HL-60 (cell line): ENCODE results near the gene PTPRD.

Experiments used
- DNase-seq, 2 experiments: peaks; one replicate each; pipeline ENCODE4 v3.0.0-alpha.2; 2010 to 2020; ENCODE audit warnings: low read depth in 1 of 2, low spot score in 1 of 2
- H3K27ac ChIP-seq: fragments of 250-450 bp; sonication (Bioruptor Pico); replicated peaks from 2 replicates; pipeline ENCODE4 v1.5.1; 2020; ENCODE audit warnings: mild to moderate bottlenecking, moderate library complexity
- H3K27me3 ChIP-seq: fragments of 250-450 bp; sonication (Bioruptor Pico); 2 replicates; pipeline ENCODE4 v1.5.1; 2021; ENCODE audit warnings: mild to moderate bottlenecking, moderate library complexity; ENCODE audit not compliant: insufficient read depth, poor library complexity, severe bottlenecking
- H3K4me3 ChIP-seq: replicated peaks from 2 replicates; pipeline ENCODE4 v1.5.1; 2011; ENCODE audit warnings: mild to moderate bottlenecking, control low read depth, low read length; ENCODE audit not compliant: insufficient read depth
- CTCF ChIP-seq: IDR thresholded peaks from one replicate; pipeline ENCODE4 v1.5.1; 2011; ENCODE audit warnings: low read length, control low read depth, inconsistent platforms; ENCODE audit not compliant: insufficient read depth
- GABPA ChIP-seq: IDR thresholded peaks from 2 replicates; pipeline ENCODE4 v1.6.1; 2012; ENCODE audit warnings: low read depth
- POLR2AphosphoS5 ChIP-seq: IDR thresholded peaks from 2 replicates; pipeline ENCODE4 v1.6.1; 2012; ENCODE audit warnings: low read depth
- REST ChIP-seq: IDR thresholded peaks from 2 replicates; pipeline ENCODE4 v1.6.1; 2012; ENCODE audit warnings: low read depth; ENCODE audit not compliant: insufficient replicate concordance
- SPI1 ChIP-seq: IDR thresholded peaks from 2 replicates; pipeline ENCODE4 v1.6.1; 2012; ENCODE audit warnings: low read depth, mild to moderate bottlenecking, borderline replicate concordance

Gene PTPRD

GRCh38 chr9:9961487-9961886, 651.3 kb downstream of the PTPRD start:
- Histone ChIP-seq H3K27ac (no peak overlapping the region), H3K4me3 (no peak overlapping the region), H3K27me3 (no peaks in the 10 kb centered on the region)
- TF ChIP-seq SPI1 (no peak), GABPA (no peak), POLR2AphosphoS5 (no peak), REST (no peak)
- DNase-seq = no peak

DNA sequence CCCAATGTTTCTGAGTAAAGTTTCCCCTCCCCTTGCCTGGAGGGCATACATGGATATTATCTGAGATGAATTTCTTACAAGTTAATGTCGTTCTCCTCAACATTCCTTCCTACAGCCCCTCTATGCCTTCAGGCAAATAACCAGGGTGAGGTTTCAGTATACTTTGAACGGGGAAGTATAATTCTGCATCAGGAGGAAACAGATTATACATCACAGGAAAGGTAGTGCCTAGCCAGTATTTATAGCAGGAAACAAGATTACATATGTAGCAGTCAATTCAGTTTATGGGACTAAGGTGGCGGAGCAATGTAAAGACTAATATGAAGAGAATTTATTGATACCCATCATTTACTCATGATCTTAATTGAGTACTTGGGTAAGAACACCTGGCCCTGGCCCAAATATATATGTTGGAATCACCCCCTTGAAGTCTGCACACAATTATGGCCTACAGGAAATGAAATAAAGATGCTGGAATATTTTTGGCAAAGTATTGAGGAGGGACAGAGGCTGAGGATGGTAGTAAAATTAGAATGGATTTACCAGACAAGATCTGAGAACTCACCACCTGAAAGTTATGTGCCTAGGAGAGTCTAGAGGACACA, 661.1 kb downstream of the PTPRD start:
- H3K4me3 ChIP-seq = no peak overlapping the region
- no peaks in the 10 kb centered on the region for H3K27me3 ChIP-seq
- no peak for DNase-seq
- TF ChIP-seq REST (no peak), POLR2AphosphoS5 (no peak), SPI1 (no peak), CTCF (no peak), GABPA (no peak)
- H3K27ac ChIP-seq = no peak overlapping the region

DNA sequence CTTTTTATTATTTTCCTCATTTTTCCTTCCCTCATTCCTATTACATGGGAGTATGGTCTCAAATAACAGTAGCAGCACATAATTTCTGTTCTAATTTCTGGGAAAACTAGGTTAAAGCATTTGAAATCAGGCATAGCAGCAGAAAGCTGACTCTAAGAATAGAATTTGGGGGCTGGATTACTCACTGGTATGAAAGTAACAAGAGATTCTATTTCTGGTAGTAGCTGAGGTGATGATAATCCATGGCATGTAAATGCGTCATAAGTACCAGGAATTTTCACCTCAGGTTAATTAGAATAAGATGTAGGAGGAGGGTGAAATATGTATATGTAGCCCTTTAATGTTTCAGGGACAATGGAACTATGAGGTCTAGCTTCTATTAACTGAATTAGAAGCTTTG, 662.0 kb downstream of the PTPRD start:
- no peaks in the 10 kb centered on the region for H3K27me3 ChIP-seq
- no peak for TF ChIP-seq POLR2AphosphoS5
- TF ChIP-seq REST = no peak
- TF ChIP-seq CTCF = no peak
- no peak for TF ChIP-seq SPI1
- no peak for TF ChIP-seq GABPA
- H3K4me3 ChIP-seq = no peak overlapping the region
- H3K27ac ChIP-seq = no peak overlapping the region
- no peak for DNase-seq

GRCh38 chr9:9949978-9950377, 662.8 kb downstream of the PTPRD start:
- no peak for DNase-seq
- Histone ChIP-seq H3K27ac (no peak overlapping the region), H3K4me3 (no peak overlapping the region), H3K27me3 (no peaks in the 10 kb centered on the region)
- TF ChIP-seq CTCF (no peak), SPI1 (no peak), REST (no peak), GABPA (no peak), POLR2AphosphoS5 (no peak)
